SK-N-SH treated with all-trans-retinoic acid at 6 μM for 48 hours (cell line): ENCODE results near the gene SLC39A3.

Source experiments
- ATAC-seq: fragments of 200-7000 bp; cut with Tn5 transposase; 3 replicates; pipeline ENCODE4 v1.9.1; 2020; ENCODE audit warnings: mild to moderate bottlenecking, moderate library complexity
- ARNTL ChIP-seq: fragments of 450-650 bp; formaldehyde crosslinking; IDR thresholded peaks from 2 replicates; pipeline ENCODE4 v1.5.0; 2020; ENCODE audit warnings: low read depth, mild to moderate bottlenecking, moderate library complexity, borderline replicate concordance
- BACH2 ChIP-seq: fragments of 250-450 bp; sonication (Bioruptor Pico); IDR thresholded peaks from 2 replicates; pipeline ENCODE4 v1.9.0; 2021; ENCODE audit warnings: mild to moderate bottlenecking, borderline replicate concordance
- CREB5 ChIP-seq: fragments of 250-450 bp; sonication (Bioruptor Pico); IDR thresholded peaks from 2 replicates; pipeline ENCODE4 v1.5.1; 2020; ENCODE audit warnings: low read depth, mild to moderate bottlenecking, moderate library complexity
- CSDC2 ChIP-seq: fragments of 250-450 bp; sonication (Bioruptor Pico); IDR thresholded peaks from 2 replicates; pipeline ENCODE4 v1.5.0; 2020; ENCODE audit warnings: mild to moderate bottlenecking, moderate library complexity
- CSRNP3 ChIP-seq: fragments of 250-450 bp; sonication (Bioruptor Pico); IDR thresholded peaks from 2 replicates; pipeline ENCODE4 v1.5.1; 2021; ENCODE audit warnings: mild to moderate bottlenecking, moderate library complexity
- ESRRG ChIP-seq: fragments of 250-450 bp; sonication (Bioruptor Pico); IDR thresholded peaks from 2 replicates; pipeline ENCODE4 v1.6.1; 2021; ENCODE audit warnings: mild to moderate bottlenecking
- GLIS3 ChIP-seq: fragments of 250-450 bp; sonication (Bioruptor Pico); IDR thresholded peaks from 2 replicates; pipeline ENCODE4 v1.5.0; 2020; ENCODE audit warnings: mild to moderate bottlenecking, moderate library complexity
- OSR1 ChIP-seq: fragments of 250-450 bp; sonication (Bioruptor Pico); IDR thresholded peaks from 2 replicates; pipeline ENCODE4 v1.8.0; 2022; ENCODE audit warnings: moderate library complexity, mild to moderate bottlenecking, inconsistent platforms
- PATZ1 ChIP-seq: fragments of 250-450 bp; sonication (Bioruptor Pico); IDR thresholded peaks from 2 replicates; pipeline ENCODE4 v1.8.0; 2020; ENCODE audit warnings: mild to moderate bottlenecking, moderate library complexity, borderline replicate concordance
- POU6F1 ChIP-seq: fragments of 250-450 bp; sonication (Bioruptor Pico); IDR thresholded peaks from 2 replicates; pipeline ENCODE4 v1.8.0; 2021; ENCODE audit warnings: low read depth, mild to moderate bottlenecking, moderate library complexity, borderline replicate concordance
- PPARA ChIP-seq: fragments of 250-450 bp; sonication (Bioruptor Pico); IDR thresholded peaks from 2 replicates; pipeline ENCODE4 v1.5.0; 2020; ENCODE audit warnings: mild to moderate bottlenecking, borderline replicate concordance
- RARB ChIP-seq: fragments of 250-450 bp; sonication (Bioruptor Pico); IDR thresholded peaks from 2 replicates; pipeline ENCODE4 v1.8.0; 2021; ENCODE audit warnings: mild to moderate bottlenecking, moderate library complexity
- SNAI2 ChIP-seq: fragments of 250-450 bp; sonication (Bioruptor Pico); IDR thresholded peaks from 2 replicates; pipeline ENCODE4 v1.5.0; 2020; ENCODE audit warnings: mild to moderate bottlenecking, moderate library complexity
- TCF4 ChIP-seq: fragments of 250-450 bp; sonication (Bioruptor Pico); IDR thresholded peaks from 2 replicates; pipeline ENCODE4 v1.8.0; 2021; ENCODE audit warnings: mild to moderate bottlenecking, moderate library complexity, borderline replicate concordance
- TOX ChIP-seq: fragments of 250-450 bp; sonication (Bioruptor Pico); IDR thresholded peaks from 2 replicates; pipeline ENCODE4 v1.8.0; 2021; ENCODE audit warnings: mild to moderate bottlenecking, moderate library complexity, borderline replicate concordance
- TSHZ2 ChIP-seq: fragments of 250-450 bp; sonication (Bioruptor Pico); IDR thresholded peaks from 2 replicates; pipeline ENCODE4 v1.5.0; 2020; ENCODE audit warnings: mild to moderate bottlenecking, moderate library complexity
- ZC3H10 ChIP-seq: fragments of 250-450 bp; sonication (Bioruptor Pico); IDR thresholded peaks from 2 replicates; pipeline ENCODE4 v1.5.1; 2021; ENCODE audit warnings: mild to moderate bottlenecking, moderate library complexity
- ZFP3 ChIP-seq: fragments of 250-450 bp; sonication (Bioruptor Pico); IDR thresholded peaks from 2 replicates; pipeline ENCODE4 v1.5.0; 2020; ENCODE audit warnings: mild to moderate bottlenecking, moderate library complexity
- ZFP30 ChIP-seq: fragments of 450-650 bp; formaldehyde crosslinking; IDR thresholded peaks from 2 replicates; pipeline ENCODE4 v1.5.0; 2022; ENCODE audit warnings: mild to moderate bottlenecking, moderate library complexity
- ZNF565 ChIP-seq: fragments of 450-650 bp; formaldehyde crosslinking; conservative IDR thresholded peaks from 2 replicates; pipeline ENCODE4 v1.5.0; 2020; ENCODE audit warnings: low read depth, mild to moderate bottlenecking, moderate library complexity
- ZNF70 ChIP-seq: fragments of 450-650 bp; formaldehyde crosslinking; IDR thresholded peaks from 2 replicates; pipeline ENCODE4 v1.5.0; 2020; ENCODE audit warnings: mild to moderate bottlenecking, moderate library complexity
- ZNF8 ChIP-seq: fragments of 450-650 bp; formaldehyde crosslinking; IDR thresholded peaks from 2 replicates; pipeline ENCODE4 v1.5.0; 2020; ENCODE audit warnings: mild to moderate bottlenecking, moderate library complexity

The SLC39A3 gene

GRCh38 chr19:2701361-2702169, 38.3 kb downstream of the SLC39A3 start:
- ATAC-seq, result no peak
- no peak for TF ChIP-seq ZNF565 (CRISPR knock-in tag)
- no peak for TF ChIP-seq TOX (CRISPR knock-in tag)
- no peak for TF ChIP-seq RARB
- TF ChIP-seq ARNTL (CRISPR knock-in tag), result no peak
- no peak for TF ChIP-seq PATZ1 (CRISPR knock-in tag)
- no peak for TF ChIP-seq TSHZ2
- no peak for TF ChIP-seq OSR1 (CRISPR knock-in tag)
- TF ChIP-seq ESRRG (CRISPR knock-in tag), result no peak
- TF ChIP-seq CSDC2 (CRISPR knock-in tag), result no peak
- no peak for TF ChIP-seq ZNF70 (CRISPR knock-in tag)
- no peak for TF ChIP-seq PPARA (CRISPR knock-in tag)
- no peak for TF ChIP-seq BACH2 (CRISPR knock-in tag)
- no peak for TF ChIP-seq POU6F1 (CRISPR knock-in tag)
- no peak for TF ChIP-seq SNAI2 (CRISPR knock-in tag)
- no peak for TF ChIP-seq ZFP3 (CRISPR knock-in tag)
- no peak for TF ChIP-seq CSRNP3 (CRISPR knock-in tag)
- no peak for TF ChIP-seq GLIS3 (CRISPR knock-in tag)
- no peak for TF ChIP-seq ZC3H10 (CRISPR knock-in tag)

GRCh38 chr19:2700660-2701360, 39.0 kb downstream of the SLC39A3 start:
- no peak for ATAC-seq
- TF ChIP-seq ESRRG (CRISPR knock-in tag) (no peak), PPARA (CRISPR knock-in tag) (no peak), RARB (no peak), ZNF8 (CRISPR knock-in tag) (no peak), CREB5 (CRISPR knock-in tag) (no peak), TCF4 (CRISPR knock-in tag) (no peak), ZFP30 (CRISPR knock-in tag) (no peak), CSDC2 (CRISPR knock-in tag) (no peak), OSR1 (CRISPR knock-in tag) (no peak), POU6F1 (CRISPR knock-in tag) (no peak), ZNF565 (CRISPR knock-in tag) (no peak), CSRNP3 (CRISPR knock-in tag) (no peak), BACH2 (CRISPR knock-in tag) (no peak), PATZ1 (CRISPR knock-in tag) (no peak), TOX (CRISPR knock-in tag) (no peak)
